ENCODE data around the gene KCNIP2.

The KCNIP2 gene

GRCh38 chr10:101784558-101784957 lies 59.0 kb downstream of the KCNIP2 start:
- TF ChIP-seq CTCF (IDR thresholded peaks at IDR 0.05; ENCODE audit: low read depth, low read length), result no peak
- no peak overlapping the region for H3K4me3 ChIP-seq (replicated peaks in 1 of 2; ENCODE audit: low read depth in 2 of 2, low read length in 2 of 2)

GRCh38 chr10:101783736-101784118 lies 59.9 kb downstream of the KCNIP2 start:
- DNase-seq (ENCODE audit: low read depth in 2 of 2), result peak in 1 of 2 donors; percentile 26
- TF ChIP-seq CTCF (IDR thresholded peaks at IDR 0.05; ENCODE audit: low read depth, low read length), result no peak
- H3K4me3 ChIP-seq (replicated peaks in 1 of 2; ENCODE audit: low read depth in 2 of 2, low read length in 2 of 2), result peak overlapping the region; percentile 79 to 89

More at GRCh38 chr10:101784558-101784957, 59.0 kb downstream of the KCNIP2 start:
- no peak for DNase-seq (ENCODE audit: low read depth in 2 of 2)

- no peak for TF ChIP-seq CTCF (IDR thresholded peaks at IDR 0.05; ENCODE audit: low read depth, low read length)
- H3K4me3 ChIP-seq (replicated peaks in 1 of 2; ENCODE audit: low read depth in 2 of 2, low read length in 2 of 2), result peak within 1 kb of the TSS; percentile 79 to 89
- DNase-seq (ENCODE audit: low read depth in 2 of 2), result peak; percentile 79 to 80
Measured at GRCh38 chr10:101782811-101783735, 60.5 kb downstream of the KCNIP2 start, which contains the start of gene NPM3. Gene NPM3, minus strand, starts transcription at chr10:101783446. Its CDS starts 56 bp downstream, at chr10:101783390.

GRCh38 chr10:101781984-101782810 lies 61.4 kb downstream of the KCNIP2 start:
- DNase-seq (ENCODE audit: low read depth in 2 of 2), result no peak
- TF ChIP-seq CTCF (IDR thresholded peaks at IDR 0.05; ENCODE audit: low read depth, low read length), result no peak

GRCh38 chr10:101781655-101781983 lies 62.0 kb downstream of the KCNIP2 start:
- no peak overlapping the region for H3K4me3 ChIP-seq (replicated peaks in 1 of 2; ENCODE audit: low read depth in 2 of 2, low read length in 2 of 2)

More at GRCh38 chr10:101781984-101782810, 61.4 kb downstream of the KCNIP2 start:
- peak overlapping the region; percentile 79 to 89 for H3K4me3 ChIP-seq (replicated peaks in 1 of 2; ENCODE audit: low read depth in 2 of 2, low read length in 2 of 2)

More at GRCh38 chr10:101781655-101781983, 62.0 kb downstream of the KCNIP2 start:
- no peak for TF ChIP-seq CTCF (IDR thresholded peaks at IDR 0.05; ENCODE audit: low read depth, low read length)
- no peak for DNase-seq (ENCODE audit: low read depth in 2 of 2)
